ENCODE results near the gene COG5. TPM values are rescaled to one million over a fixed set of nuclear protein-coding genes. Genes with fewer than 3 reads are reported as not detected.

COG5 gene
- total RNA-seq, 1 experiment from 2014 or later: 29.1 TPM

GRCh38 chr7:107264723-107265122 lies 299.0 kb downstream of the COG5 start:
- ChIA-PET POLR2A (no interaction called here), CTCF (no interaction called here)
- BruUV-seq (replicated peaks): no TSS peak
- H3K4me1 ChIP-seq (ENCODE audit: control insufficient read depth, insufficient read depth, low read length): no peaks in the 10 kb centered on the region
- no peak for ATAC-seq
- intact Hi-C loops (cut with micrococcal nuclease; ENCODE audit: unreplicated experiment) (no loop called here), in situ Hi-C loops (cut with HindIII; ENCODE audit: low pct_unique_long_range_greater_than_20kb, low sequenced_read_pairs) (no loop called here)
- TF ChIP-seq REST (IDR thresholded peaks at IDR 0.05; ENCODE audit: insufficient read depth in 1 of 2, low read depth in 2 of 2, low read length in 1 of 2): no peak
- no peak for TF ChIP-seq TCF7L2 (IDR thresholded peaks at IDR 0.05; ENCODE audit: low read depth, low read length)
- TF ChIP-seq SIN3A (IDR thresholded peaks at IDR 0.05; ENCODE audit: borderline replicate concordance, insufficient read depth, low read depth, low read length): no peak
- no peak for TF ChIP-seq POLR2AphosphoS5 (IDR thresholded peaks at IDR 0.05; ENCODE audit: low read depth, low read length)
- H3K27me3 ChIP-seq (ENCODE audit: control insufficient read depth, insufficient read depth, low read length): no peaks in the 10 kb centered on the region
- DNase-seq (ENCODE audit: low read depth, low spot score): no peak
- H3K9me3 ChIP-seq (ENCODE audit: control insufficient read depth, insufficient read depth, low read depth, low read length): no peaks in the 10 kb centered on the region
- no peaks in the 10 kb centered on the region for H3K36me3 ChIP-seq (ENCODE audit: control insufficient read depth, insufficient read depth, low read length)
- no peak overlapping the region for H3K4me3 ChIP-seq (ENCODE audit: low read depth in 2 of 2, low read length in 2 of 2)
- H3K27ac ChIP-seq (ENCODE audit: low read length): no peak overlapping the region

GRCh38 chr7:107262857-107263256 lies 300.9 kb downstream of the COG5 start:
- intact Hi-C loops (cut with micrococcal nuclease; ENCODE audit: unreplicated experiment): no loop called here
- in situ Hi-C loops (cut with HindIII; ENCODE audit: low pct_unique_long_range_greater_than_20kb, low sequenced_read_pairs): no loop called here
- no peak overlapping the region for H3K4me3 ChIP-seq (ENCODE audit: low read depth in 2 of 2, low read length in 2 of 2)
- no peaks in the 10 kb centered on the region for H3K27me3 ChIP-seq (ENCODE audit: control insufficient read depth, insufficient read depth, low read length)
- ChIA-PET CTCF (no interaction called here), POLR2A (no interaction called here)
- no peaks in the 10 kb centered on the region for H3K36me3 ChIP-seq (ENCODE audit: control insufficient read depth, insufficient read depth, low read length)
- H3K9me3 ChIP-seq (ENCODE audit: control insufficient read depth, insufficient read depth, low read depth, low read length): no peaks in the 10 kb centered on the region
- no peaks in the 10 kb centered on the region for H3K4me1 ChIP-seq (ENCODE audit: control insufficient read depth, insufficient read depth, low read length)
- DNase-seq (ENCODE audit: low read depth, low spot score) (no peak), ATAC-seq (no peak)
- no peak overlapping the region for H3K27ac ChIP-seq (ENCODE audit: low read length)
- TF ChIP-seq TCF7L2 (IDR thresholded peaks at IDR 0.05; ENCODE audit: low read depth, low read length) (no peak), SIN3A (IDR thresholded peaks at IDR 0.05; ENCODE audit: borderline replicate concordance, insufficient read depth, low read depth, low read length) (no peak), CTCF (IDR thresholded peaks at IDR 0.05) (no peak), REST (IDR thresholded peaks at IDR 0.05; ENCODE audit: insufficient read depth in 1 of 2, low read depth in 2 of 2, low read length in 1 of 2) (no peak), POLR2AphosphoS5 (IDR thresholded peaks at IDR 0.05; ENCODE audit: low read depth, low read length) (no peak)
- BruUV-seq (replicated peaks): no TSS peak
